ENCODE measurements around the gene GRK3. TPM values are rescaled to one million over a fixed set of nuclear protein-coding genes. Genes with fewer than 3 reads are reported as not detected.

GRK3 gene
- total and polyA plus RNA-seq, 2 donors (not counting 3 experiments of a cell fraction or from before 2014, with no cell fraction given) = 0.68 to 4.4 TPM

- peak; percentile 12 for FAIRE-seq
- no peak for TF ChIP-seq EZH2 (IDR thresholded peaks at IDR 0.05; ENCODE audit: borderline replicate concordance, low read depth, low read length, severe bottlenecking)
- TF ChIP-seq MYC (IDR thresholded peaks at IDR 0.05; ENCODE audit: low read depth, low read length) = no peak
- no peak for TF ChIP-seq JUN (IDR thresholded peaks at IDR 0.05; ENCODE audit: borderline replicate concordance, insufficient read depth, insufficient read length, low read depth)
- TF ChIP-seq MAX (IDR thresholded peaks at IDR 0.05; ENCODE audit: insufficient read depth, insufficient read length) = no peak
- no peak for TF ChIP-seq FOS (IDR thresholded peaks at IDR 0.05; ENCODE audit: borderline replicate concordance, insufficient read depth, low read length)
- TF ChIP-seq CTCF (IDR thresholded peaks at IDR 0.05; ENCODE audit: extremely low read depth in 1 of 2, insufficient read depth in 1 of 2, low read depth in 1 of 2, low read length in 2 of 2) = no peak
- no peak for TF ChIP-seq POLR2A (IDR thresholded peaks at IDR 0.05; ENCODE audit: low read depth, low read length)
- no peak for TF ChIP-seq POLR2AphosphoS5 (IDR thresholded peaks at IDR 0.05; ENCODE audit: insufficient read depth, low read depth, low read length)
- TF ChIP-seq GATA2 (IDR thresholded peaks at IDR 0.05; ENCODE audit: insufficient read depth, insufficient read length, low read depth, low read length) = no peak
These were observed 161.8 kb downstream of the GRK3 start for GRCh38 chr22:25726241-25726640.

More at GRCh38 chr22:25726241-25726640, 161.8 kb downstream of the GRK3 start:
- Histone ChIP-seq H3K27ac (ENCODE audit: insufficient read depth, low read depth, low read length) (no peak overlapping the region), H3K9me1 (replicated peaks; ENCODE audit: control insufficient read depth, extremely low read depth, insufficient read depth, low read length) (no peaks in the 10 kb centered on the region), H3K4me2 (ENCODE audit: insufficient read depth, low read length) (no peak overlapping the region), H3K36me3 (ENCODE audit: control insufficient read depth in 2 of 2, extremely low read depth in 1 of 2, insufficient read depth in 2 of 2, low read length in 2 of 2) (no peaks in the 10 kb centered on the region), H3K27me3 (ENCODE audit: control insufficient read depth in 2 of 2, insufficient read depth in 2 of 2, low read length in 2 of 2) (no peaks in the 10 kb centered on the region), H4K20me1 (replicated peaks; ENCODE audit: control insufficient read depth, extremely low read depth, insufficient read depth, low read length) (no peaks in the 10 kb centered on the region), H2AFZ (ENCODE audit: low read depth, low read length) (no peak overlapping the region), H3K79me2 (ENCODE audit: control insufficient read depth, insufficient read depth, low read length) (no peaks in the 10 kb centered on the region), H3K9me3 (replicated peaks; ENCODE audit: control insufficient read depth, insufficient read depth, low read length) (no peaks in the 10 kb centered on the region), H3K9ac (replicated peaks; ENCODE audit: extremely low read depth, insufficient read depth, low read length) (no peak overlapping the region), H3K4me1 (ENCODE audit: control insufficient read depth, extremely low read depth, insufficient read depth, low read length) (no peaks in the 10 kb centered on the region), H3K4me3 (replicated peaks in 1 of 3; ENCODE audit: insufficient read depth in 1 of 3, low read depth in 1 of 3, low read length in 3 of 3) (no peak overlapping the region)
- dilution Hi-C loops (cut with MboI; ENCODE audit: extremely low pct_ligation_motif_present, low sequenced_read_pairs) (no loop called here), intact Hi-C loops (cut with micrococcal nuclease) (no loop called here)
- ChIA-PET POLR2A (no interaction called here), CTCF (interaction anchor here (1.9 kb wide), 1 partner anchor 47 kb away, joined by 11 read pairs; no protein-coding TSS in a partner anchor)
- DNase-seq (ENCODE audit: low read depth, low spot score) = peak; percentile 37
- BruUV-seq (replicated peaks) = no TSS peak
